SU-DHL-6 (cell line): Measurements from ENCODE around the gene E4F1.

Experiments
- H2AFZ ChIP-seq: fragments of 200-600 bp; sonication (generic); 2 replicates; pipeline ENCODE4 v1.6.1; 2014; ENCODE audit warnings: low read depth, mild to moderate bottlenecking, moderate library complexity, mixed read lengths, antibody characterized with exemption, low read length; ENCODE audit not compliant: severe bottlenecking
- H3F3A ChIP-seq: fragments of 200-600 bp; shearing (Covaris generic); 2 replicates; pipeline ENCODE4 v1.6.0; 2016; ENCODE audit warnings: antibody characterized with exemption, mild to moderate bottlenecking; ENCODE audit not compliant: insufficient read depth
- H3K27ac ChIP-seq: fragments of 200-600 bp; sonication (generic); 2 replicates; pipeline ENCODE4 v1.5.1; 2016; ENCODE audit warnings: low read depth, mild to moderate bottlenecking, low read length, moderate library complexity, mixed read lengths
- H3K27me3 ChIP-seq: fragments of 200-600 bp; sonication (generic), shearing (Covaris generic); 2 replicates; pipeline ENCODE4 v1.6.0; 2014; ENCODE audit warnings: mild to moderate bottlenecking, low read length
- H3K36me3 ChIP-seq: fragments of 200-600 bp; sonication (generic); 2 replicates; pipeline ENCODE4 v1.6.1; 2014; ENCODE audit warnings: mild to moderate bottlenecking, low read length, mixed read lengths
- H3K4me2 ChIP-seq: fragments of 300-600, 200-600 bp; shearing (Covaris generic), sonication (generic); 2 replicates; pipeline ENCODE4 v1.6.0; 2014; ENCODE audit warnings: low read length, low read depth, mild to moderate bottlenecking; ENCODE audit not compliant: poor library complexity, severe bottlenecking
- H3K4me3 ChIP-seq: fragments of 200-600 bp; sonication (generic); 2 replicates; pipeline ENCODE4 v1.5.1; 2014; ENCODE audit warnings: antibody characterized with exemption, low read length, mild to moderate bottlenecking, mixed read lengths; ENCODE audit not compliant: insufficient read depth, poor library complexity, severe bottlenecking
- H3K79me2 ChIP-seq: fragments of 200-600 bp; sonication (generic); 2 replicates; pipeline ENCODE4 v1.6.1; 2014; ENCODE audit warnings: mild to moderate bottlenecking, low read length, moderate library complexity; ENCODE audit not compliant: insufficient read depth
- H3K9ac ChIP-seq: fragments of 200-600 bp; sonication (generic); 2 replicates; pipeline ENCODE4 v1.7.0; 2014; ENCODE audit warnings: mild to moderate bottlenecking, low read length
- H3K9me2 ChIP-seq: fragments of 200-600 bp; sonication (generic); replicated peaks from 2 replicates; pipeline ENCODE4 v1.6.1; 2014; ENCODE audit warnings: low read length; ENCODE audit not compliant: insufficient read depth
- H3K9me3 ChIP-seq: fragments of 200-600 bp; sonication (generic); 2 replicates; pipeline ENCODE4 v1.6.1; 2014; ENCODE audit warnings: low read length, mixed read lengths; ENCODE audit not compliant: insufficient read depth
- H4K20me1 ChIP-seq: fragments of 200-600 bp; sonication (generic); 2 replicates; pipeline ENCODE4 v1.6.1; 2014; ENCODE audit warnings: low read depth, mild to moderate bottlenecking, antibody characterized with exemption, low read length, moderate library complexity, mixed read lengths
- EZH2phosphoT487 ChIP-seq: fragments of 200-600 bp; sonication (generic), shearing (Covaris generic); conservative IDR thresholded peaks from 2 replicates; pipeline ENCODE4 v1.6.1; 2018; ENCODE audit warnings: mild to moderate bottlenecking, antibody characterized with exemption, low read length, moderate library complexity, mixed read lengths
- TF ChIP-seq, protein P1 (sequence below): fragments of 200-600 bp; sonication (generic); IDR thresholded peaks from one replicate; pipeline ENCODE4 v1.5.1; 2017; ENCODE audit warnings: antibody characterized with exemption, mild to moderate bottlenecking, low read length, moderate library complexity; ENCODE audit not compliant: insufficient read depth, poor library complexity, severe bottlenecking

E4F1 gene

DNA sequence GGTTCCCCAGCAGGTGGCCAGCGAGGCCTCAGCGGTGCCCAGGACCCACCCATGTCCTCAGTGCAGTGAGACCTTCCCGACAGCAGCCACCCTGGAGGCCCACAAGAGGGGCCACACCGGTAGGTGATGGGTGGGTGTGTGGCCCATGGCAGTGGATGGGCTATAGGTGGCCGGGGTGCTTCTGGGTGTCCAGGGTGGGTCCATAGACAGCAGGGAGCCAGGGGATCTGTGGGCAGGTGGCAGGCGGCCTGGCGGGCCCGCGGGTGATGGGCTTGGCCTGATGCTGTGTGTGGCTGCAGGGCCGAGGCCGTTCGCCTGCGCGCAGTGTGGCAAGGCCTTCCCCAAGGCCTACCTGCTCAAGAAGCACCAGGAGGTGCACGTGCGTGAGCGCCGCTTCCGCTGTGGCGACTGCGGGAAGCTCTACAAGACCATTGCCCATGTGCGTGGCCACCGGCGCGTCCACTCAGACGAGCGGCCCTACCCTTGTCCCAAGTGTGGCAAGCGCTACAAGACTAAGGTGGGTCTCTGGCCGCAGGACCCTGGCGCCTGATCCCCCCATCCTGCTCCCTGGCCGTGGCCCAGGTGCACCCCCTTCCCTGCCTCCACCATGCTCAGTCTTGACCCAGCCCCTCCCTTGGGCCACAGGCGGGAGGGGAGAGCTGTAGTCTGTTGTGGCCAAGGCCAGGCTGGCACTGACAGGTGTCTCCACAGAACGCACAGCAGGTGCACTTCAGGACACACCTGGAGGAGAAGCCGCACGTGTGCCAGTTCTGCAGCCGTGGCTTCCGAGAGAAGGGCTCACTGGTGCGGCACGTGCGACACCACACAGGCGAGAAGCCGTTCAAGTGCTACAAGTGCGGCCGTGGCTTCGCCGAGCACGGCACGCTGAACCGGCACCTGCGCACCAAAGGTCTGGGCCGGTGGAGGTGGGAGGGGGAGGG, 10.8 kb downstream of the E4F1 start:
- no peaks in the 10 kb centered on the region for H3K9me3 ChIP-seq
- no peak for TF ChIP-seq EZH2phosphoT487
- TF ChIP-seq, protein P1, sequence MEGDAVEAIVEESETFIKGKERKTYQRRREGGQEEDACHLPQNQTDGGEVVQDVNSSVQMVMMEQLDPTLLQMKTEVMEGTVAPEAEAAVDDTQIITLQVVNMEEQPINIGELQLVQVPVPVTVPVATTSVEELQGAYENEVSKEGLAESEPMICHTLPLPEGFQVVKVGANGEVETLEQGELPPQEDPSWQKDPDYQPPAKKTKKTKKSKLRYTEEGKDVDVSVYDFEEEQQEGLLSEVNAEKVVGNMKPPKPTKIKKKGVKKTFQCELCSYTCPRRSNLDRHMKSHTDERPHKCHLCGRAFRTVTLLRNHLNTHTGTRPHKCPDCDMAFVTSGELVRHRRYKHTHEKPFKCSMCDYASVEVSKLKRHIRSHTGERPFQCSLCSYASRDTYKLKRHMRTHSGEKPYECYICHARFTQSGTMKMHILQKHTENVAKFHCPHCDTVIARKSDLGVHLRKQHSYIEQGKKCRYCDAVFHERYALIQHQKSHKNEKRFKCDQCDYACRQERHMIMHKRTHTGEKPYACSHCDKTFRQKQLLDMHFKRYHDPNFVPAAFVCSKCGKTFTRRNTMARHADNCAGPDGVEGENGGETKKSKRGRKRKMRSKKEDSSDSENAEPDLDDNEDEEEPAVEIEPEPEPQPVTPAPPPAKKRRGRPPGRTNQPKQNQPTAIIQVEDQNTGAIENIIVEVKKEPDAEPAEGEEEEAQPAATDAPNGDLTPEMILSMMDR, result no peak
- no peak overlapping the region for H3K9ac ChIP-seq
- no peak overlapping the region for H3K4me2 ChIP-seq
- no peak overlapping the region for H3K27ac ChIP-seq
- no peak overlapping the region for H3K4me3 ChIP-seq
- no peaks in the 10 kb centered on the region for H3K27me3 ChIP-seq
- H3K79me2 ChIP-seq, result no peaks in the 10 kb centered on the region
- no peaks in the 10 kb centered on the region for H3K9me2 ChIP-seq
- 0 out of 2 replicates have a peak, but pooled peaks cover under 1% of the 10 kb centered on the region for H3F3A ChIP-seq
- H3K36me3 ChIP-seq, result no peaks in the 10 kb centered on the region
- no peaks in the 10 kb centered on the region for H4K20me1 ChIP-seq
- H2AFZ ChIP-seq, result no peak overlapping the region

DNA sequence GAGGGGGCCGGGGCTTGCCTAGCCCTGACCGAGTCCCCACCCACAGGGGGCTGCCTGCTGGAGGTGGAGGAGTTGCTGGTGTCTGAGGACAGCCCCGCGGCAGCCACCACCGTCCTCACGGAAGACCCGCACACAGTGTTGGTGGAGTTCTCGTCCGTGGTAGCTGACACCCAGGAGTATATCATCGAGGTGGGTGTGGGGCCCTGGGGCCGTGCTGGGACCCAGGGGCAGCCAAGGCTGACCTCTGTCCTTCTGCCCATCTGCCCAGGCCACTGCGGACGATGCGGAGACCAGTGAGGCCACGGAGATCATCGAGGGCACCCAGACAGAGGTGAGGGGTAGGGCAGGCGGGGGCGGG, 11.4 kb downstream of the E4F1 start:
- no peak overlapping the region for H3K27ac ChIP-seq
- TF ChIP-seq, protein P1, result no peak
- no peak for TF ChIP-seq EZH2phosphoT487
- no peaks in the 10 kb centered on the region for H3K27me3 ChIP-seq
- 0 out of 2 replicates have a peak, but pooled peaks cover 4% of the 10 kb centered on the region for H3F3A ChIP-seq
- no peaks in the 10 kb centered on the region for H3K79me2 ChIP-seq
- H2AFZ ChIP-seq, result no peak overlapping the region
- H3K9me2 ChIP-seq, result no peaks in the 10 kb centered on the region
- H3K4me3 ChIP-seq, result no peak overlapping the region
- no peak overlapping the region for H3K4me2 ChIP-seq
- H3K36me3 ChIP-seq, result no peaks in the 10 kb centered on the region
- H4K20me1 ChIP-seq, result no peaks in the 10 kb centered on the region
- H3K9me3 ChIP-seq, result no peaks in the 10 kb centered on the region
- H3K9ac ChIP-seq, result no peak overlapping the region

DNA sequence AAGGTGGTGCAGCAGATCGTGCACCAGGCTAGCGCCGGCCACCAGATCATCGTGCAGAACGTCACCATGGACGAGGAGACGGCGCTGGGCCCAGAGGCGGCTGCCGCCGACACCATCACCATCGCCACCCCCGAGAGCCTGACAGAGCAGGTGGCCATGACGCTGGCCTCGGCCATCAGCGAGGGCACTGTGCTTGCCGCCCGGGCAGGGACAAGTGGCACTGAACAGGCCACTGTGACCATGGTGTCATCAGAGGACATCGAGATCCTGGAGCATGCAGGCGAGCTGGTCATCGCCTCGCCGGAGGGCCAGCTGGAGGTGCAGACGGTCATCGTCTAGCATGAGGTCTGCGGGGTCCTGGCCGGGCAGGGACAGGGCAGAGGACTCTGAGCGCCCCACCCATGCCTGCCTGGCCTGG, 11.9 kb downstream of the E4F1 start:
- H3K9me3 ChIP-seq, result no peaks in the 10 kb centered on the region
- H3K4me2 ChIP-seq, result no peak overlapping the region
- H3K79me2 ChIP-seq, result no peaks in the 10 kb centered on the region
- H3K4me3 ChIP-seq, result no peak overlapping the region
- H3F3A ChIP-seq, result 0 out of 2 replicates have a peak, but pooled peaks cover 4% of the 10 kb centered on the region
- no peaks in the 10 kb centered on the region for H3K9me2 ChIP-seq
- no peak overlapping the region for H3K27ac ChIP-seq
- H3K9ac ChIP-seq, result no peak overlapping the region
- no peaks in the 10 kb centered on the region for H3K36me3 ChIP-seq
- H3K27me3 ChIP-seq, result no peaks in the 10 kb centered on the region
- H2AFZ ChIP-seq, result no peak overlapping the region
- TF ChIP-seq, protein P1, result no peak
- TF ChIP-seq EZH2phosphoT487, result no peak
- no peaks in the 10 kb centered on the region for H4K20me1 ChIP-seq
